Stimulated activated CD8-positive, alpha-beta memory T cell treated with anti-CD3 and anti-CD28 coated beads, Interleukin-4, amount 100 ng/mL, for 4 hours (primary cell): ENCODE measurements around the gene TBL2.
"Not testable (repeated sequence)": the region's sequence is repeated elsewhere in the genome, so short reads cannot be mapped to it uniquely, and the experiment has no call there.

Experiments used
- DNase-seq, 2 donors: peaks; one replicate each; pipeline ENCODE4 v3.0.0-alpha.2; 2020; ENCODE audit warnings: low read depth in 2 of 2, low spot score in 1 of 2

Gene TBL2

GRCh38 chr7:73537051-73537450 lies 41.3 kb downstream of the TBL2 start:
- no peak for DNase-seq

GRCh38 chr7:73536479-73536878 lies 41.9 kb downstream of the TBL2 start:
- no peak for DNase-seq

DNA sequence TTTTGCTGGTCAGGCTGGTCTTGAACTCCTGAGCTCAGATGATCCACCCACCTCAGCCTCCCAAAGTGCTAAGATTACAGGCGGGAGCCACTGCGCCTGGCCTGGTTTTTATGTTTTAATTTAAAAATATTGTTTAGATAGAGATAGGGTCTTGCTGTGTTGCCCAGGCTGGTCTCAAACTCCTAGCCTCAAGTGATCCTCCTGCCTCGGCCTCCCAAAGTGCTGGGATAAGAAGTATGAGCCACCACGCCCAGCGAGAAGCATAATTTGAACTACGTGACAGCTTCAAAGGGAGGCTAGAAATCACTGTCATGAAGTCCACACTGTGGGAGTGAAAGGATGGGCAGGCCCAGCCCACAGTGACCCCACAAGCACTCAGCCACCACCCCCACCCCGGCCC lies 42.5 kb downstream of the TBL2 start:
- DNase-seq = not testable (repeated sequence)

- no peak for DNase-seq
Observed at GRCh38 chr7:73533742-73534141, 44.6 kb downstream of the TBL2 start.

DNA sequence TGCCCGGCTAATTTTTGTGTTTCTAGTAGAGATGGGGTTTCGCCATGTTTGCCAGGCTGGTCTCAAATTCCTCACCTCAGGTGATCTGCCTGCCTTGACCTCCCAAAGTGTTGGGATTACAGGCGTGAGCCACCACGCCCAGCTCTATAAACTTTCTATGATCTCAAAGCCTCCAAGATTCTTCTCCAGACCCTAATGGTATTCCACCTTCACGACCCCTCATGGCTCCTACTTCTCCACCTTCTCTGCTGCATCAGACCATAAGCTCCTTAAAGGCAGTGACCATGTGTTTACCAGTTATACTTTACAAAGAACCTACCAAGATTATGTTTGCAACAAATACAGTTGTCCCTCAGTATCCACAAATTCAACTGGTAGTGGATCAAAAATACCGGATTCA lies 46.2 kb downstream of the TBL2 start:
- DNase-seq = no peak

DNA sequence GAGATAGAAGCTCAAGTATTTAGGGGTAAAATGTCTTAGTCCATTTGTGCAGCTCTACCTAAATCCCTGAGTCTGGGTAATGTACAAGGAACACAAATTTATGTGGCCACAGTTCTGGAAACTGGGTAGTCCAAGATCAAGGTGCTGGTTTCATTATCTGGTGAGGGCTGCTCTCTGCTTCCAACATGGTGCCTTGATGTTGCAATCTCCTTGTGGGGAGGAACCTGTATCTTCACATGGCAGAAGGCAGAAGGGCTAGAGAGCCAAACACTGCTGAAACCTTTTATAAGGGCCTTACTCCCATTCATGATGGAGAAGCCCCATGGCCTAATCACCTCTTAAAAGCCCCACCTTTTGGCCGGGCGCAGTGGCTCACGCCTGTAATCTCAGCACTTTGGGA lies 47.6 kb downstream of the TBL2 start:
- DNase-seq = no peak

DNA sequence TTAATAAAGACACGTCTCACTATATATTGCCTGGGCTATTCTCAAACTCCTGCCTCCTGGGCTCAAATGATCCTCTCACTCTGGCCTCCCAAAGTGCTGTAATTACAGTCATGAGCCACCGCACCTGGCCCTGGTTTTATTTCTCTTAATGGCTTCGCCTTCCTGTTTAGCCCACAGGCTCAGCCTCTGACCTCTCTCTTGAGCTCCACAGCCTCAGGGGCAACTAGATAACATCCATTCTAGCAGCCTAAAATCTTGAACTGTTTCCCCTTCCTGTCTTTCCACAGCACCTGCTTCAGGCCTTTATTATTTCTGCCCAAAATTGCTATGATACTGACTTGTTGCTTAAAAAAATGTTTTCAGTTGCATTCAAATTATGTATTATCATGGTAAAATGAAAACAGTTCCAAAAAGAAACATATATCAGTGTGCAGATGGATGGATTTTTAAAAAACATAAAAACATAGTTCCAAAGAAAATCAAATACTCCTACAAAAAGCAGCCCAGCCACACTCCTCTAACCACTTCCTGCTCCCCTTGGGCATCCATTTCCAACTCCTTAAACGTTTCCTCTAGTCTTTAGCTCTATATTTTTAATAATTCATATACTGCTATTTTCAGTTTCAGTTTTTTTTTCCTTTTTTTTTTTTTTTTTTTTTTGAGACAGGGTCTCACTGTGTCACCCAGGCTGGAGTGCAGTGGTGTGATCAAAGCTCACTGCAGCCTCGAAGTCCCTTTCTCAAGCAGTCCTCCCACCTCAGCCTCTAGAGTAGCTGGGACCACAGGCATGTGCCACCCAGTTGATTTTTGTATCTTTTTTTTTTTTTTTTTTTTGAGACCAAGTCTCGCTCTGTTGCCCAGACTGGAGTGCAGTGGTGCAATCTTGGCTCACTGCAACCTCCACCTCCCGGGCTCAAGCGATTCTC lies 51.2 kb downstream of the TBL2 start:
- DNase-seq = no peak

DNA sequence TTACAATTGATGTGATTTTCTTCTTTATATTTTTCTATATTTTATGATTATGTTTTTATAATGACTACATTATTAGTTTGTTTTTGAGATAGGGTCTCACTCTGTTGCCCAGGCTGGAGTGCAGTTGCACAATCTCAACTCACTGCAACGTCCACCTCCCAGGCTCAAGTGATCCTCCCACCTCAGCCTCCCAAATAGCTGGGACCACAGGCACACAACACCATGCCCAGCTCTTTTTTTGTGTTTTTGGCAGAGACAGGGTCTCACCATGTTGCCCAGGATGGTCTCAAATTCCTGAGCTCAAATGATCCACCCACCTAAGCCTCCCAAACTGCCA lies 52.3 kb downstream of the TBL2 start:
- not testable (repeated sequence) for DNase-seq

DNA sequence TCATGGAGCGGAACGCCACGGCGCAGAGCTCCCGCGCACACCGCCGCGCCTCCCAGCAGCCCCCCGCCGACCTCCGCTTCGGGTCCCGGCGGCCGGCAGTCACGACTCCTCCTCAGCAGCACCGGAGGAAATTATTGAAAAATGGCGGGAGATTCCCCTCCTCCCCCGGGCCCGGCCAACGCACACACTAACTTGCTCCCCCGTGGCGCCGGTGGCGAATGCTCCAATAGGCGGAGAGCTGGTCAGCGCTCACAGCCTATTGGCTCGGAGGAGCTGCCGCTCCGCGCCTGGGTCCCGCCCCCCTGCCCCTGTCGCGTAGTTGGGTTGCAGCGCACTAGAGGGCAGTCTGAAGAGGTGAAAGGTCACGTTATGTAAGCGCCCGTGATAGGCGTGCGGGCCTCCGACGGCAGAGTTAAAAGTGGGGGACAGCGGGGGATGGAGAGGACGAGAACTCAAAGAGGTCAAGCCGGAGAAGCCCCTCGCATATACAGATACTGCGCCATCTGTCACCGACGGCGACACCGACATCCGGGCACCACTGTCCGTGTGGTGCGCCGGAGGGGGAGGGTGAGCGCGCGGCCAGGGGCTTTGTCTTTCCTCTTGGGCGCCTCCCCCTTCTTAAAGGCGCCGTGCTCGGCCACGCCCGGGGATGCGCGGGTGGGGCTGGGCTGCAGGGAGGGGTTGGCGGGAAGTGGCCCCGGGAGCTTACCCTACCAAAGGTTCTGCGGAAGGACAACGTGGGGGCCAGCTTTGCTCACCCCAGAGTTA lies 56.1 kb downstream of the TBL2 start, which contains the start of gene BAZ1B:
Gene BAZ1B, minus strand, starts transcription at position 189 of the 768 bp plus-strand sequence. CDS start 360 bp downstream, outside the sequence.
- peak; percentile 91 to 97 for DNase-seq

- DNase-seq = peak in 1 of 2 donors; percentile 13
Observed at GRCh38 chr7:73521636-73522104, 56.7 kb downstream of the TBL2 start.

DNA sequence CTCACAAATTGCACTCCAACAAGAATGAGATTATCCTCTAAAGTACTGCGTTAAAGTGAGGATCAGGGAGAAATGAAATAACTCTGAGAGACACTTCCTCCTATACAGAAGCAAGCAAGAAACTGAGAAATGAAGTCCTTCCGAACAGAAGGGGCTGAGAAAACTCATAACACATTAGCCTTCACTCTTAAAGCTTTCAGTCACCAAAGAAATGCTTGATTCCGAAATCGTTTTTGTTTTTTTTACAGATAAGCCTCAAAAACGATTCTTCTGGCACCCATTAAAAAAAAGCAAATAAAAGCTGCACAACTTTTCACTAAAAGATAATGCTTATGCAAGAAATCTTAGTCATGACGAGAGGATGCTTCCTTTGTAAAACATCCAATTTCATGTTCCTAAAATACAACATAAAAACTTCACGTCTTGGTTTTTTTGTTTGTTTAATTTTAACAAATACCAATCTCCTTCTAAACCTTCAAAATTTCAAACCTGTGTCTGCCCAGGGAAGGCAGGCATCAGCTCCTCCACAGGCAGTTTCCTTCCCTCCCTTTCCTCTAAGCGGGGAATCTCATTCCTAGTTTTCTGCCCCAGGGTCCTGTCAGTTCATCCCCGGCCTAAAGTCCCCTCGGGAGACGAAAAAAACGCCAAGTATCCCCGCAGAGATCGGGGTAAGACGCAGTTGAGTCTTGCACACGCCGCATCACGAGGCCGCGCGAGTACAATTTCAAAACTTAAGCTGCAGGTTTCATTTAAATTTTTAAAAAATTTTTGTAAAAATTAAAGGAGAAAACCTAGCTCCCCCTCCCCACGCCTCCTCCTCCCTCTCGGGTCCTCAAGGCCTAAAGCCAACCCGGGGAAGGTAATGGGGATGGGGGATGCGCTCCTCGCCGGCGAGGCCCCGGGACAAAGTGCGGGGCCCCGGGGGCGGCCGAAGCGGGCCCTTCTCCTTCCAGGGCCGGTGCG lies 57.4 kb downstream of the TBL2 start:
- no peak for DNase-seq

- DNase-seq = no peak
Observed at GRCh38 chr7:73519867-73520672, 58.3 kb downstream of the TBL2 start.

- no peak for DNase-seq
Observed at GRCh38 chr7:73518470-73518869, 59.9 kb downstream of the TBL2 start.
